SK-N-SH (cell line): ENCODE measurements around the gene PCYT2. TPM values are rescaled to one million over a fixed set of nuclear protein-coding genes. Genes with fewer than 3 reads are reported as not detected.

Source experiments
- CTCF ChIA-PET: fragments of 300-600, 350-600 bp; formaldehyde crosslinking; extraction: SDS; loops from one replicate; lab custom pipeline; 2021; lab: Yijun Ruan, JAX
- POLR2A ChIA-PET: fragments of 350-600 bp; sonication (Branson Sonifier 250); formaldehyde crosslinking; extraction: SDS; loops from one replicate; lab custom pipeline; 2020; ENCODE audit warnings: antibody characterized with exemption, inconsistent platforms; lab: Yijun Ruan, JAX
- DNase-seq: peaks from one replicate; pipeline ENCODE4 v3.0.0; 2012
- H2AFZ ChIP-seq: fragments of 200-600 bp; sonication (generic); 2 replicates; pipeline ENCODE4 v1.8.1; 2016; ENCODE audit warnings: antibody characterized with exemption, mild to moderate bottlenecking, low read depth
- H3F3A ChIP-seq: fragments of 200-600 bp; sonication (generic); replicated peaks from 2 replicates; pipeline ENCODE3; 2016; ENCODE audit warnings: antibody characterized with exemption, mild to moderate bottlenecking; ENCODE audit not compliant: insufficient read depth
- H3K27ac ChIP-seq, 2 experiments: fragments of 200-500 bp in 1 of 2; fragments of 200-600 bp in 1 of 2; sonication (Bioruptor generic) in 1 of 2; sonication (generic), shearing (Covaris generic) in 1 of 2; 2 replicates each; pipeline versions ENCODE4 v1.5.1 to v1.6.1; 2014 to 2016; ENCODE audit warnings: low read depth in 2 of 2, inconsistent platforms in 1 of 2, low read length in 1 of 2, mild to moderate bottlenecking in 1 of 2, mixed read lengths in 1 of 2
- H3K27me3 ChIP-seq: fragments of 200-600 bp; sonication (generic), shearing (Covaris generic); 2 replicates; pipeline ENCODE4 v1.6.1; 2016; ENCODE audit warnings: mixed run types; ENCODE audit not compliant: insufficient read depth
- H3K36me3 ChIP-seq, 2 experiments: fragments of 200-500 bp in 1 of 2; fragments of 200-600 bp in 1 of 2; sonication (Bioruptor generic) in 1 of 2; sonication (generic) in 1 of 2; replicated peaks in 1 of 2; 2 replicates each; pipeline versions ENCODE3 to v1.5.1; 2014 to 2016; ENCODE audit warnings: low read length in 1 of 2, mild to moderate bottlenecking in 1 of 2; ENCODE audit not compliant: insufficient read depth in 2 of 2, control insufficient read depth in 1 of 2
- H3K4me1 ChIP-seq, 2 experiments: fragments of 200-500 bp in 1 of 2; fragments of 200-600 bp in 1 of 2; sonication (Bioruptor generic) in 1 of 2; sonication (generic), shearing (Covaris generic) in 1 of 2; 2 replicates each; pipeline versions ENCODE4 v1.5.1 to v1.6.1; 2014 to 2016; ENCODE audit warnings: low read depth in 1 of 2, low read length in 1 of 2, mixed run types in 1 of 2; ENCODE audit not compliant: insufficient read depth in 2 of 2, control insufficient read depth in 1 of 2
- H3K4me2 ChIP-seq: fragments of 200-600 bp; sonication (generic), shearing (Covaris generic); 2 replicates; pipeline ENCODE4 v1.6.1; 2017; ENCODE audit warnings: mixed run types
- H3K4me3 ChIP-seq, 2 experiments: fragments of 200-500 bp in 1 of 2; fragments of 200-600 bp in 1 of 2; sonication (Bioruptor generic) in 1 of 2; sonication (generic), shearing (Covaris generic) in 1 of 2; 2 replicates each; pipeline versions ENCODE4 v1.5.1 to v1.8.1; 2014 to 2016; ENCODE audit warnings: low read depth in 2 of 2, inconsistent platforms in 1 of 2, low read length in 1 of 2, mild to moderate bottlenecking in 1 of 2, mixed read lengths in 1 of 2, moderate library complexity in 1 of 2
- H3K79me2 ChIP-seq: fragments of 200-600 bp; sonication (generic); 2 replicates; pipeline ENCODE4 v1.8.1; 2017; ENCODE audit warnings: mild to moderate bottlenecking; ENCODE audit not compliant: insufficient read depth
- H3K9ac ChIP-seq: fragments of 200-600 bp; sonication (generic); 2 replicates; pipeline ENCODE4 v1.6.1; 2017; ENCODE audit warnings: mixed run types
- H3K9me2 ChIP-seq: fragments of 200-600 bp; sonication (generic); 2 replicates; pipeline ENCODE4 v1.6.1; 2017; ENCODE audit warnings: mixed run types
- H3K9me3 ChIP-seq: fragments of 200-600 bp; sonication (generic); 2 replicates; pipeline ENCODE4 v1.6.1; 2017; ENCODE audit warnings: mixed run types, mild to moderate bottlenecking, moderate library complexity
- H4K20me1 ChIP-seq: fragments of 200-600 bp; sonication (generic); 2 replicates; pipeline ENCODE4 v1.6.1; 2017; ENCODE audit warnings: mild to moderate bottlenecking, mixed run types; ENCODE audit not compliant: insufficient read depth
- CHD2 ChIP-seq: fragments of 150-350 bp; IDR thresholded peaks from 2 replicates; pipeline ENCODE4 v1.6.1; 2018; ENCODE audit warnings: low read length; ENCODE audit not compliant: partially characterized antibody
- ELF1 ChIP-seq: IDR thresholded peaks from 2 replicates; pipeline ENCODE4 v1.4.0; 2012
- EP300 ChIP-seq, 2 experiments: IDR thresholded peaks; 2 replicates each; pipeline versions ENCODE4 v1.4.0 to v1.6.1; 2012; ENCODE audit warnings: borderline replicate concordance in 1 of 2, low read depth in 1 of 2, low read length in 1 of 2
- GATA2 ChIP-seq: sonication (generic); formaldehyde crosslinking; IDR thresholded peaks from 2 replicates; pipeline ENCODE4 v1.5.0; 2020; ENCODE audit warnings: mild to moderate bottlenecking, missing genetic modification reagents
- NFIC ChIP-seq: IDR thresholded peaks from 2 replicates; pipeline ENCODE4 v1.4.0; 2012; ENCODE audit warnings: borderline replicate concordance
- NRF1 ChIP-seq: IDR thresholded peaks from 2 replicates; pipeline ENCODE4 v1.6.1; 2012; ENCODE audit warnings: low read depth, mild to moderate bottlenecking, low read length
- RAD21 ChIP-seq: IDR thresholded peaks from 2 replicates; pipeline ENCODE4 v1.6.1; 2012; ENCODE audit warnings: mild to moderate bottlenecking, low read length
- SIN3A ChIP-seq: IDR thresholded peaks from 2 replicates; pipeline ENCODE4 v1.6.1; 2012; ENCODE audit warnings: low read depth, mild to moderate bottlenecking, low read length, moderate library complexity, borderline replicate concordance
- TAF1 ChIP-seq: IDR thresholded peaks from 2 replicates; pipeline ENCODE4 v1.6.1; 2012; ENCODE audit warnings: low read depth, mild to moderate bottlenecking, low read length, moderate library complexity, borderline replicate concordance
- TEAD4 ChIP-seq: IDR thresholded peaks from 2 replicates; pipeline ENCODE4 v1.4.0; 2012; ENCODE audit warnings: mild to moderate bottlenecking, borderline replicate concordance; ENCODE audit not compliant: insufficient read depth
- YY1 ChIP-seq: IDR thresholded peaks from 2 replicates; pipeline ENCODE4 v1.4.0; 2012; ENCODE audit warnings: low read depth, mild to moderate bottlenecking
- WGBS: methylation state at CpG from one replicate; pipeline ENCODE4 v1.1.6; 2017; ENCODE audit warnings: low lambda C conversion rate; 5-methylcytosine and 5-hydroxymethylcytosine counted together
- polyA plus RNA-seq, 3 experiments: library from polyadenylated mRNA; depleted of rRNA; stranded (reverse); fragments of >200 nt; gene quantifications; 2 replicates each; pipeline ENCODE4 v1.2.3, GENCODE V29; 2012
- TF ChIP-seq, protein P1 (sequence below): IDR thresholded peaks from 2 replicates; pipeline ENCODE4 v1.4.0; 2012; ENCODE audit warnings: low read depth
- TF ChIP-seq, protein P2 (sequence below): fragments of 150-350 bp; IDR thresholded peaks from 2 replicates; pipeline ENCODE4 v1.6.1; 2016; ENCODE audit warnings: mild to moderate bottlenecking, low read depth, low read length
- TF ChIP-seq, protein P3 (sequence below): IDR thresholded peaks from 2 replicates; pipeline ENCODE4 v1.4.0; 2012; ENCODE audit warnings: low read depth, borderline replicate concordance

The PCYT2 gene
- polyA plus RNA-seq, 1 of the 3 experiments (the other 2 are of a cell fraction), result 46.2 TPM

DNA sequence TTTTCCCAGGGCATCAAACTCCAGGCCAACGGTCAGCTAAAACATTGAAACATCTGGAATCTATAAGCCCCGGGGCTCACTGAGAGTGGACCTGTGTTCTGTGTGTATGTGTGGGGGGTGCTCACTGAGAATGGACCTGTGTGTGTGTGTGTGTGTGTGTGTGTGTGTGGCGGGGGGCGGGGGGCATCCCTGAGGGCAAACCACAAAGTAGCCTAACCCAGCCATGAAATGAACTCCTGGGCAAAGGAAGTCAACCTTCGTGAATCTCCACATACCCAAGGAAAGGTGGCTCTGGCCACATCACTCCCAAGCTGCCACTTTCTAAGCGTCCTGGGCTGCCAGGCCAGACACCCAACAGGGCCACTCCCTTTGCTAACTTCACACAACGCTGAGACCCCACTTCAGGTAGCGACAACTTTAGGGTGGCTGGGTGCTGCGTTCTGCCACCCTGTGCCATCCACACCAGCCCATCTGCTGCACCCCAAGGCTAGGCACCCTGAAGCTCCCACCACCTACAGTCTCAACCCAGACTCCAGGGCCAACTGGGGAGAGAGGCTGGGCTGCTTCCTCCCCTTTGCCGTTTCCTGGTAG, 14.8 kb upstream of the PCYT2 start:
- TF ChIP-seq TAF1, result no peak
- no peak for TF ChIP-seq NRF1
- no peak for TF ChIP-seq CHD2
- no peak for TF ChIP-seq GATA2
- TF ChIP-seq, protein P1, sequence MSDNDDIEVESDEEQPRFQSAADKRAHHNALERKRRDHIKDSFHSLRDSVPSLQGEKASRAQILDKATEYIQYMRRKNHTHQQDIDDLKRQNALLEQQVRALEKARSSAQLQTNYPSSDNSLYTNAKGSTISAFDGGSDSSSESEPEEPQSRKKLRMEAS, result no peak
- no peak for TF ChIP-seq NFIC
- no peak for TF ChIP-seq ELF1
- no peak for TF ChIP-seq TEAD4
- TF ChIP-seq, protein P2, sequence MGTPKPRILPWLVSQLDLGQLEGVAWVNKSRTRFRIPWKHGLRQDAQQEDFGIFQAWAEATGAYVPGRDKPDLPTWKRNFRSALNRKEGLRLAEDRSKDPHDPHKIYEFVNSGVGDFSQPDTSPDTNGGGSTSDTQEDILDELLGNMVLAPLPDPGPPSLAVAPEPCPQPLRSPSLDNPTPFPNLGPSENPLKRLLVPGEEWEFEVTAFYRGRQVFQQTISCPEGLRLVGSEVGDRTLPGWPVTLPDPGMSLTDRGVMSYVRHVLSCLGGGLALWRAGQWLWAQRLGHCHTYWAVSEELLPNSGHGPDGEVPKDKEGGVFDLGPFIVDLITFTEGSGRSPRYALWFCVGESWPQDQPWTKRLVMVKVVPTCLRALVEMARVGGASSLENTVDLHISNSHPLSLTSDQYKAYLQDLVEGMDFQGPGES, result no peak
- TF ChIP-seq, protein P3, sequence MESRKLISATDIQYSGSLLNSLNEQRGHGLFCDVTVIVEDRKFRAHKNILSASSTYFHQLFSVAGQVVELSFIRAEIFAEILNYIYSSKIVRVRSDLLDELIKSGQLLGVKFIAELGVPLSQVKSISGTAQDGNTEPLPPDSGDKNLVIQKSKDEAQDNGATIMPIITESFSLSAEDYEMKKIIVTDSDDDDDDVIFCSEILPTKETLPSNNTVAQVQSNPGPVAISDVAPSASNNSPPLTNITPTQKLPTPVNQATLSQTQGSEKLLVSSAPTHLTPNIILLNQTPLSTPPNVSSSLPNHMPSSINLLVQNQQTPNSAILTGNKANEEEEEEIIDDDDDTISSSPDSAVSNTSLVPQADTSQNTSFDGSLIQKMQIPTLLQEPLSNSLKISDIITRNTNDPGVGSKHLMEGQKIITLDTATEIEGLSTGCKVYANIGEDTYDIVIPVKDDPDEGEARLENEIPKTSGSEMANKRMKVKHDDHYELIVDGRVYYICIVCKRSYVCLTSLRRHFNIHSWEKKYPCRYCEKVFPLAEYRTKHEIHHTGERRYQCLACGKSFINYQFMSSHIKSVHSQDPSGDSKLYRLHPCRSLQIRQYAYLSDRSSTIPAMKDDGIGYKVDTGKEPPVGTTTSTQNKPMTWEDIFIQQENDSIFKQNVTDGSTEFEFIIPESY, result no peak
- TF ChIP-seq SIN3A, result no peak
- TF ChIP-seq YY1, result no peak
- TF ChIP-seq RAD21, result no peak
- TF ChIP-seq EP300 (IDR thresholded peaks at IDR 0.05; ENCODE audit: borderline replicate concordance in 1 of 2, low read depth in 1 of 2, low read length in 1 of 2), result no peak
- no peak for DNase-seq
- H3K4me3 ChIP-seq, result peak overlapping the region; percentile 70 to 92
- H3K9me3 ChIP-seq, result no peaks in the 10 kb centered on the region
- H3F3A ChIP-seq, result peaks cover 18% of the 10 kb centered on the region
- ChIA-PET CTCF (interaction anchor here (1.2 to 11.7 kb wide), 10 partner anchors 10 to 105 kb away, joined by 3 to 107 read pairs (median 22); partner anchors contain the start of genes ARHGDIA, ASPSCR1, NOTUM and PYCR1), POLR2A (interaction anchor here (0.6 to 5.0 kb wide), 9 partner anchors 9 to 1428 kb away, joined by 3 to 34 read pairs (median 4); partner anchors contain the start of genes ARHGDIA, FASN, NPB and PYCR1)
- H3K79me2 ChIP-seq, result peaks cover 61% of the 10 kb centered on the region
- no peak overlapping the region for H2AFZ ChIP-seq
- peaks cover 20 to 31% of the 10 kb centered on the region in 2 experiments; a peak in 2 of 4 replicates for H3K4me1 ChIP-seq
- H3K27ac ChIP-seq, result peak overlapping the region; percentile 72 to 85
- no peaks in the 10 kb centered on the region for H3K9me2 ChIP-seq
- H3K36me3 ChIP-seq, result peaks cover 9 to 18% of the 10 kb centered on the region in 2 experiments
- peaks cover 49% of the 10 kb centered on the region for H4K20me1 ChIP-seq
- H3K27me3 ChIP-seq, result no peaks in the 10 kb centered on the region
- H3K9ac ChIP-seq, result peak overlapping the region; percentile 91; the same call in 1 of the 2 replicates
- H3K4me2 ChIP-seq, result peak overlapping the region; percentile 87
- 53% methylated on average over 10 of the region's 10 CpGs for WGBS
